Mucosa of rectum (tissue), 2 donors: Measurements from ENCODE around the gene TDRD9.

Source experiments
- H3K27ac ChIP-seq, 2 donors: one replicate each; pipeline ENCODE4 v1.7.0; 2013; ENCODE audit warnings: inconsistent platforms in 2 of 2, low read depth in 2 of 2, low read length in 2 of 2
- H3K27me3 ChIP-seq, 2 donors: one replicate each; pipeline ENCODE4 v1.7.0; 2013; ENCODE audit warnings: low read length in 2 of 2; ENCODE audit not compliant: control insufficient read depth in 2 of 2, insufficient read depth in 2 of 2
- H3K36me3 ChIP-seq, 2 donors: one replicate each; pipeline ENCODE4 v1.7.0; 2013; ENCODE audit warnings: low read length in 2 of 2; ENCODE audit not compliant: control insufficient read depth in 2 of 2, insufficient read depth in 2 of 2
- H3K4me1 ChIP-seq, 2 donors: one replicate each; pipeline ENCODE4 v1.7.0; 2013; ENCODE audit warnings: low read length in 2 of 2, mild to moderate bottlenecking in 1 of 2; ENCODE audit not compliant: control insufficient read depth in 2 of 2, insufficient read depth in 2 of 2
- H3K4me3 ChIP-seq, 2 donors: one replicate each; pipeline ENCODE4 v1.7.0; 2013; ENCODE audit warnings: low read length in 2 of 2
- H3K9ac ChIP-seq, 2 donors: one replicate each; pipeline ENCODE4 v1.7.0; 2013; ENCODE audit warnings: low read length in 2 of 2, low read depth in 1 of 2, mild to moderate bottlenecking in 1 of 2
- H3K9me3 ChIP-seq, 2 donors: one replicate each; pipeline ENCODE4 v1.7.0; 2013; ENCODE audit warnings: low read length in 2 of 2; ENCODE audit not compliant: control insufficient read depth in 2 of 2
- donor health status: healthy.
- donor health status: Normal muscosa, but diverticular disease.

TDRD9 gene

DNA sequence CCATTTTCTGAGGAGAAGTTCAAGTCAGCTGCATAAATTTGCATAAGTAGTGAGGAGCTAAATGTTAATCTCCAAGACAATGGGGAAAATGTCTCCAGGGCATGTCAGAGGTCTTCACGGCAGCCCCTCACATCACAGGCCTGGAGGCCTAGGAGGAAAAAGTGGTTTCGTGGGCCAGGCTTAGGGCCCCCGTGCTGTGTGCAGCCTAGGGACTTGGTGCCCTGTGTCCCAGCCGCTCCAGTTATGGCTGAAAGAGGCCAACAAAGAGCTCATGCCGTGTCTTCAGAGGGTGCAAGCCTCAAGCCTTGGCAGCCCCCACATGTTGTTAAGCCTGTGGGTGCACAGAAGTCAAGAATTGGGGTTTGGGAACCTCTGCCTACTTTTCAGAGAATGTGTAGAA, 55.9 kb downstream of the TDRD9 start:
- Histone ChIP-seq H3K9me3 (peaks cover 0 to 2% of the 10 kb centered on the region in 2 donors), H3K9ac (no peak overlapping the region), H3K36me3 (no peaks in the 10 kb centered on the region), H3K27ac (no peak overlapping the region), H3K4me3 (no peak overlapping the region), H3K27me3 (no peaks in the 10 kb centered on the region), H3K4me1 (no peaks in the 10 kb centered on the region)

DNA sequence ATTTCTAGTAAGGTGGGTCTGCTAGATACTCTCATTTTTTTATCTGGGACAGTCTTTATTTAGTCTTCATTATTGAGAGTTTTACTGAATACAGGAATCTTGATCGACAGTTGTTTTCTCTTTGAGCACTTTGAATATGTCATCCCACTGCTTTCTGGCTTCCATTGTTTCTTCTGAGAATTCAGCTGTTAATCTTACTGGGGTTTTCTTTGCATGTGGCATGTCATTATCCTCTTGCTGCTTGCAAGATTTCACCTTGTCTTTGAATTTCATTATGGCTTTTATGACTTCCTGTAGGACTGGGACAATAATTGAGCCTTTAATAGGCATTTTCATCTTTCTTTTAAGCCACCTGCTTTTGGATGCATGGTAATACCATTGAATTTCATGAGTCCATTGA, 60.8 kb downstream of the TDRD9 start:
- Histone ChIP-seq H3K36me3 (no peaks in the 10 kb centered on the region), H3K9ac (no peak overlapping the region), H3K27me3 (peaks cover 0 to 6% of the 10 kb centered on the region in 2 donors), H3K27ac (no peak overlapping the region), H3K9me3 (peaks cover 2 to 5% of the 10 kb centered on the region in 2 donors), H3K4me3 (no peak overlapping the region), H3K4me1 (no peaks in the 10 kb centered on the region)

DNA sequence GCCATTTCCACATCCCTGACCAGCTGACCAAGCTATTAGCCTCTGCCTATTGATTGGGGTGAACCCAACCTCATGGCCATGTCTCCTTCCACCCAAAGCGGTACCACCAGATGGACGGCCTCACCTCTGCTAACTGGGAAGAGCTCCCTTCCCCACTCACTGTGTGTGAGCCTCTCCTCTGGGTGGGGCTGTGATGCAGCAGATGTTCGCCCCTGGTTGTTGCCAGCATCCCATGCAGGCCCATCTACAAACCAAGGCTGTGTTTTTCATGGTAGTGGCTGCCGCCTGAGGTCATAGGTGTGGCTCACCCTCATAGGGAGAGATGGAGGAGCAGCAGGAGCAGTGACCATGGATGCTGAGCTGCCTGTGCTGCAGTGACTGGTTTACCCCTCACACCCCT, 61.7 kb downstream of the TDRD9 start:
- Histone ChIP-seq H3K36me3 (no peaks in the 10 kb centered on the region), H3K4me1 (no peaks in the 10 kb centered on the region), H3K9me3 (peaks cover 2 to 5% of the 10 kb centered on the region in 2 donors), H3K9ac (no peak overlapping the region), H3K4me3 (no peak overlapping the region), H3K27ac (no peak overlapping the region), H3K27me3 (peaks cover 0 to 6% of the 10 kb centered on the region in 2 donors)

DNA sequence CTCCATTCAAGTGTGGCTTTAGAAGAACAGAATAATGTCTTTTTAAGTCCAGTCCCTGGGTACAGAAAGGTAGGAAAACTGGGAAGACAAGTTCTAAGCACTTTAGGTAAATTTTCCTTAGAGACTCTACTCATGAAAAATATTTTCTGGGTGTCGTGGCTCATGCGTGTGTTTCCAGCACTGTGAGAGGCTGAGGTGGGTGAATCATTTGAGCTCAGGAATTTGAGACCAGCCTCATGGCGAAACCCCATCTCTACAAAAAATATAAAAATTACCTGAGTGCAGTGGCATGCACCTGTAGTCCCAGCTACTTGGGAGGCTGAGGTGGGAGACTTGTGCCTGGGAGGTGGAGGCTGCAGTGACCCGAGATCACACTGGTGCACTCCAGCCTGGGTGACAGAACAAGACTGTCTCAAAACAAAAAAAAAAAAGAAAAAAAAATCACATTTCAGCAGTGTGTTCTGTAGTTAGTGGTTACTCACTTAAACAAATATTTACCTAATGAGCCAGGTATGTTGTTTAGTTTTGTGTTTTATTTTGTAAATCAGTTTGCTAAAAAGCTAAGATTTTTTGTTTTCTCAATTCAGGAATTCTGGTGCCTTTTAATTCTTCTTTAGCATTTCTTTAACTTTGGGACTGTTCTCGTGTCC, 66.4 kb downstream of the TDRD9 start:
- Histone ChIP-seq H3K36me3 (no peaks in the 10 kb centered on the region), H3K9ac (no peak overlapping the region), H3K4me1 (no peaks in the 10 kb centered on the region), H3K27ac (no peak overlapping the region), H3K9me3 (peaks cover 0 to under 1% of the 10 kb centered on the region in 2 donors), H3K27me3 (peaks cover 3 to 6% of the 10 kb centered on the region in 2 donors), H3K4me3 (no peak overlapping the region)

DNA sequence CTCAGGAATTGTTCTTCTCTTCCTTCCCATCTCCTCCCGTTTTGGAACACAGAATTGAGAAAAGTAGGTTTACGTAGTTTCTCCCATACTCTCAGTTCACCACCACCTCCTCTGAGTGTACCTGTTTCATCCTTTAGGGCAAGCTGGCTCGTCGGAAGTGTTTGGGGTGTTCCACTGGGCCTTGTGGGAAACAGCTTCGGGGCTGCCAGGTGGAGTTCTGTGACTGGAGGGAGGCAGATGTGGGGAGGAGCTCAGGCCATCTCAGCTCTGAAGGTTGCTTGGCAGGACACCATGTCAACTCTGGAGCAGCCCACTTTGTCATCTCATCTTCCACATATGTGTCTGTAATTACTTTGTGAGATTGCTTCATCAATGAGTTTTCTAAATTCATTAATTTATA, 67.6 kb downstream of the TDRD9 start:
- no peaks in the 10 kb centered on the region for H3K4me1 ChIP-seq
- H3K27ac ChIP-seq, result no peak overlapping the region
- H3K9me3 ChIP-seq, result no peaks in the 10 kb centered on the region
- no peaks in the 10 kb centered on the region for H3K36me3 ChIP-seq
- no peak overlapping the region for H3K4me3 ChIP-seq
- peaks cover 3 to 9% of the 10 kb centered on the region in 2 donors for H3K27me3 ChIP-seq
- H3K9ac ChIP-seq, result no peak overlapping the region

DNA sequence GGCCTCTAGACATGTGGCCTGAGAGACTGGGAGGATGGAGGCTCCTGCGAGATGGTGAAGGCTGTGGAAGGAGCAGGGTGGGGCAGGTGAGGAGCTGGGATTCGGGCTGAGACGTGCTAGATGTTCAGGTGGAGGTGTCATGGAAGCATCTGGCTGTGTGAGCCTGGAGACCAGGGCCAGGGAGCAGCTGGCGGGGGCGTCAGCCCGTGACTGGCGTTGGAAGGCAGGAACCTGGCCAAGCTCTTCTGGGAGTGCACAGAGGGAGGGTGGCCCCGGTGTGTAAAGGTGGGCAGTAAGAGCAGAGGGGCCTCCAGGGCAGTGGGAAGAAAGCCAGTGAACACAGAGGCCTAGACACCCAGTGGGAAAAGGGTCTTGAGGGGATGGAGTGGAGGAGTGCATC, 69.1 kb downstream of the TDRD9 start:
- H3K4me3 ChIP-seq, result no peak overlapping the region
- H3K27me3 ChIP-seq, result peaks cover 3 to 9% of the 10 kb centered on the region in 2 donors
- H3K9me3 ChIP-seq, result no peaks in the 10 kb centered on the region
- no peak overlapping the region for H3K9ac ChIP-seq
- no peaks in the 10 kb centered on the region for H3K36me3 ChIP-seq
- no peak overlapping the region for H3K27ac ChIP-seq
- H3K4me1 ChIP-seq, result no peaks in the 10 kb centered on the region

DNA sequence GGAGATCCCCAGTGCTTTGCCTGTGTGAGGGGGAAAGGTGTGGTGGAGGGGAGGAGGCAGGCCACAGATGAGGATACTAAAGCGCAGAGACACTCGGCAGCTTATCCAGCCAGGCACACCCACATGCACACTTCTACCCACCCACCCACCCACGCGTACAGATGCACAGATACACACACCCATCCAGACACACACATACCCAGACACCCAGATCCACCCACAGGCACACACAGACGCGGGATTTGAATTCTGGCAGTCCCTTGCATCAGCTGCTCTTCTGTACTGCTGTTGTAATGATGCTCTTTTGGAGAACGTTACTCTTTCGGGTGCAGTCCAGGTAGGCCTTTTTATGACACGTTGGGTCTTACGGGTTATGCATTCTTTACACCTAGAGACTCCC, 69.8 kb downstream of the TDRD9 start:
- Histone ChIP-seq H3K36me3 (no peaks in the 10 kb centered on the region), H3K27ac (no peak overlapping the region), H3K9ac (no peak overlapping the region), H3K4me3 (no peak overlapping the region), H3K4me1 (no peaks in the 10 kb centered on the region), H3K27me3 (peaks cover 3 to 9% of the 10 kb centered on the region in 2 donors), H3K9me3 (no peaks in the 10 kb centered on the region)

DNA sequence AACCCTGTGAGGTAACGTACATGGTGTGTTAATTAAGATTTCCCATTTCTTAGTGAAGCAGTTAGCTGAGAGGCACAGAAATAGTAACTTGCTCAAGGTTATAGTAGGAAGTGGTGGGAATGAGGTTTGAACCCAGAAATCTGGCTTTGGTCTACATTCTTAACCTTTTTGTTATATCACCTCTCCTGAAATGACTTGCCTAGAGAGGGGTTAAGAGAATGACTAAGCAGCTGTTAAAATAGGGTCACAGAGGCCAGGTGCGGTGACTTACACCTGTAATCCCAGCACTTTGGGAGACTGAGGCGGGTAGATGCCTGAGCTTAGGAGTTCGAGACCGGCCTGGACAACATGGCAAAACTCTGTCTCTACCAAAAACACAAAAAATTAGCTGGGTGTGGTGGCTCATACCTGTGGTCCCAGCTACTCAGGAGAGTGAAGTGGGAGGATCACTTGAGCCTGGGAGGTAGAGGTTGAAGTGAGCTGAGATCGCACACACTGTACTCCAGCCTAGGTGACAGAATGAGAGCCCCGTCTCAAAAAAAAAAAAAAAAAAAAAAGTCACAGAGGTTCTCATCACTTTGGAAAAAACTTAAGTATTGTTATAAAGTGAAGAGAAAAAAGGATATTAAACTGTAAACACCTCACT, 71.7 kb downstream of the TDRD9 start:
- Histone ChIP-seq H3K4me1 (no peaks in the 10 kb centered on the region), H3K9me3 (no peaks in the 10 kb centered on the region), H3K27me3 (peaks cover 3 to 4% of the 10 kb centered on the region in 2 donors), H3K27ac (no peak overlapping the region), H3K4me3 (no peak overlapping the region), H3K9ac (no peak overlapping the region), H3K36me3 (no peaks in the 10 kb centered on the region)

DNA sequence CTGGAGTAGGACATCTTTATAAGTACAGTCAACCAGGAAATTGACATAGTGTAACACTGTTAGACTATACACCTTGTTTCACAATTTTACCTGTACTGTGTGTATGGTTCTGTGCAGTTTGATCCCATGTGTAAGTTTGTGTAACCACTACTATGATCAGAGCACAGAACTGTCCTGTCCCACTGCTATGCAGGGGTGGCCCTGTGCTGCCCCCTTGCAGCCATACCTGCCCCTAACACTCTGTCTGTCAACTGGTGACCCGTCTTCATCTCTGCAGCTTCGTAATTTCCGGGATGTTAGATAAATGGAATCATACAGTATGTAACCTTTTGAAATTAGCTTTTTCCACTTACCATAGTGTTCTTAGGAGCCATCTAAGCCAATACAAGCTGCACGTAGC, 72.7 kb downstream of the TDRD9 start:
- Histone ChIP-seq H3K27me3 (peaks cover 0 to 4% of the 10 kb centered on the region in 2 donors), H3K4me3 (no peak overlapping the region), H3K9me3 (no peaks in the 10 kb centered on the region), H3K27ac (no peak overlapping the region), H3K4me1 (no peaks in the 10 kb centered on the region), H3K36me3 (no peaks in the 10 kb centered on the region), H3K9ac (no peak overlapping the region)

DNA sequence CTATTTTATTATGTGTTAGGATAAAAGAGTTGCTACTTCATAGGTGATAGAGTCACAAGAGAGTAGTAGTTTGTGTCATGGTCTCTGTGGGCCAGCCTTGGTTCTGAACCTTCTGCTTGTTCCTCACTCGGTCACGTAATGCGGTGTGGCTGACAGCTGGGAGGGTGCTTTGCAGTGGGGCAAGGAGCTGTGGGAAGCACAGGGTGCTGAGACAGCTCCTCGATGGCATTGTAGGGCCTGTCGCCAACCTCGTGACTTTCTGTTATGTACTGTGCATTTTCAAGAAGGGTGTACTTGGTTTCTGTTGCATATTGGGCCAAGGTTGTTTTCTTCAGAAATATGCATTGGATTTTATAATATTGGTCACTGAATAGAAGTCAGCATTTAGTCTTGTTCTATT, 75.4 kb downstream of the TDRD9 start:
- Histone ChIP-seq H3K27me3 (peaks cover 0 to 4% of the 10 kb centered on the region in 2 donors), H3K27ac (no peak overlapping the region)

More for the DNA sequence above, 75.4 kb downstream of the TDRD9 start:
- no peaks in the 10 kb centered on the region for H3K9me3 ChIP-seq
- no peak overlapping the region for H3K9ac ChIP-seq
- no peaks in the 10 kb centered on the region for H3K4me1 ChIP-seq
- H3K36me3 ChIP-seq, result no peaks in the 10 kb centered on the region
- no peak overlapping the region for H3K4me3 ChIP-seq
